DMS 273 treated with DMSO at 0.1 percent for 48 hours (cell line): ENCODE data around the gene DLEU7.

Experiments
- DNase-seq: peaks from one replicate; lab custom pipeline; 2025; lab: John Stamatoyannopoulos, UW

The DLEU7 gene

GRCh38 chr13:50793026-50793425 is 50.5 kb downstream of the DLEU7 start:
- DNase-seq, result no peak

- DNase-seq, result no peak
Observed at GRCh38 chr13:50788551-50789210, 54.8 kb downstream of the DLEU7 start.

DNA sequence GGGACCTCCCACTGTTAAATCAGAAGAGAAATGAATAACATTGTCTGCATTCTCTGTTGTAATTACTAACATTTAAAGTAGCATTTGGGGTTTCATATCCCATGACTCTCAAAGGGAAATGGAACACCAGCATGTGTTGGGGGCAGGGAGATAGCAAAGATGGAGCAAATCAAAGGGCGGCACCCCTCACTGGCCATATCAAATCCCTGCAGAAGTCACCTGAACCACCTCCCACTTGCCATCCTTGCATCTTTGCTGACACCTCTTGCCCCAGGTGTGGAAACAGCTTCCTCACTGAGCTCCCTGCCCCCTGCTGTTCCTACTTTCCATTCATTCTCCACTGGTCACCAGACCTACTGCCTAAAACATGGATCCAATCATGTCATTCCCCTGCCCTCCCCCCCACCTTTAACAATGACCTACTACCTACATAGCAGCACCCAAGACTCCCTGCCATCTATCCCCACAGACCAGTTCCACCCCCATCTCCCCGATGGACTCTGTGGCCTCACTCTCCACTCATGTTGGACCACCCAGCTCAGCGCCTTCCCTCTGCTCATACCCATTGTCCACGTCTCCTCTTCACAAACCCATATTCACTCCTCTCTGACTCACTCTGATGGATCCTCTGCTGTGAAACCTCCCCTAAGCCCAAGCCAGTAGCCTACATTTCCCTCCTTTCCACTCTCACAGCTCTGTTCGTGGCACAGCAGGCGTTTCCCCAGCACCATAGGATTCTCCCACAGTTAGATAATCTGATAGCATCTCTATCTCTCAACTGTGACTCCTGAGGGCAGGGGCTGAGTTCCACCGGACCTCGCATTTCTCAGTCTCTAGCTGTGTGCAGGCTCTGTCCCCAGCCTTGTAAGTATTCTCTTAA is 55.9 kb downstream of the DLEU7 start:
- no peak for DNase-seq

DNA sequence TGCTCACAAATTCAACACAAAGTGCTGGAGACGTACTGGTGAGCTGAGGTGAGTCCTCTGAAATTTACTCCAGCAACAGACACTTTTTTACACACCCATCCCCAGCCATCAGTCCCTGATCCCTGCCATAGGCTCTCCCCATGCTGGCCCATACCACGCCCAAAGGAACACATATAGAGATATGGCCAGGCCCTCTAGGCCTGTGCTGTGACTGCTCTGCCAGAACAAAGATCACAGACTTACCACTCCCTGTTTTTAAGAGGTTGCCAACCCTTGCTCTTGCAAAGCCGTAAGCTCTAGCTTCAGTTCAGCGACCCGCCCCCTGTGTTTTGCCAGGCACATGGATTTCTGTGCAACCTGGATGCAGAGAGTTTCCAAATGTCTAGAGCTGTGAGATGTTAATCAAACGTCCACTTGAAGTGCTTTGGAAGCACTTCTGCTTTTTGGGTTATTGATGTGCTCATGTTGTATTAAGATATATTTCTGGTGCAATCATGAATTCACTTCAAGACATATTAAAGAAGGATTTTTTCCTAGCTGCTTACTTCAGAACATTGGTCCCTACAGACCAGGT is 59.7 kb downstream of the DLEU7 start:
- no peak for DNase-seq

GRCh38 chr13:50783066-50783465 is 60.4 kb downstream of the DLEU7 start:
- DNase-seq, result no peak

DNA sequence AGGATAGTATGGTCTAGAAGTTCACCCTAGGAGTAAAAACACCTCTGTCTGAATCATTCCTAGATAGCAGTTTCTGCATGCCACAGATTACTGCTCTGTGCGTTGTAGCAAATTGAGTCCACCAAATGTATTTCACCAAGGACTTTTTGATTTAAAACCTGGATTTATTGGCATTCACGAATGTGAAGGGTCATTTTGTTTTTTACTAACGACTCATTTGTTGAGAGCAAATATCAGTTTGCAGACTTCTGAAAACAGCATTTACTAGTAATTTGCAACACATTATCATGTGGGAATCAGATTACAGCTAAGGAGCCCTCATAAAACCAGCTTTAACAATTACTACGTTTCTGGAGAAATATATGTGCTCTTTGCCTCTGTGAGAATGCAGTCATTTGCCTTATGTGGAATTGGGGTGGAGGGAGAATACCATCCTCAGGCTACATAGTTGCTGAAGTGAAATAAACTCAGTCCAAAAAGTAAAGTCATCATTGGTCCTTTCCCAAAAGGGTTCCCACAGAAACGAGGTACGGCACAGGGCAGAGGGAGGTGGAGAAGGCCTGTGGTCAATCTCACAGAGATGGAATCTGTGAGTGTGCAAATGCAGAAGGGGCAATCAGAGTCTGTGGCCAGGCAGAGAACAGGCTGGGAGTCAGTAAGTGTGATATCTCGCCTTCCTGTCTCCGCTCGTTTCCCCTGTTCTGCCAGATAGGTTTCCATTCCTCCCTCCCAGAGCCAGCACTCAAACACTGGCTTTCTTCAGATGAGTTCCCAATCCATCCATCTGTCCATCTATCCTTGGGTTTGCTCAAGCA is 63.1 kb downstream of the DLEU7 start:
- no peak for DNase-seq

DNA sequence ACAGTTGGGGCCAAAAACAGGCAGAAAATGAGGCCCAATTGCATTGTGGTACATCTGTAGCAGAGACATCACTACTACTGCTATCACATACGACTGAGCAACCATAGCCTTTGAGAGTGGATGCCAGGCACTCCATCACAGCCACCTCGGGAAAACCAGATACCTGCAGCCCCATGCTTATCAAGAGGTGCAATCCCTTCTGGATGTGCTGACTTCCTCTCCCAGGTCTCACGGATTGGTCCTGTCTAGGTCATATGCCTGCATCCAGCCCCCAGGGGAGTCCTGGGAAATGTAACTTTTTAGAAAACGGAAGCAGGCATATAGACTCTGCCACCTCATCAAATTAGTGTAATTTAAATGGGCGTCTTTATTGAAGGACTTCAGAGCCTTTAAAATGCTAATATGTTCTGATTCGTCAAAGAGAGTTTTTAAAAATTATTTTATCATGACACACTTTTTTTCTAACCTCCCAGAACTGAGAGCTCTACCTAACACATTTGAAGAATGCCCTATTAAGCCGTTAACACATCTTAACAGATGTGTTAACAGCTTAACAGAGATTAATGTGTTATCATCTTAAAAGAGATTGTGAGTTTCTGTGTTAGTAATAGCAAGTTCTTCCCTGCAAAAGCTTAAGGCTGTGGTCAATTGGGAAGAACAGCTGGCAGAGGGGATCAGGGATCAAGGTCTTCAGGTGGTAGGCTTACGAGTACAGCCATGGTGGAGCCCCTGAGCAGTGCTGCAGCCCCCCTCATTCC is 63.9 kb downstream of the DLEU7 start:
- no peak for DNase-seq
